B cell (primary cell): ENCODE results near the gene MRTFA.

Experiments
- CTCF ChIP-seq: fragments of 200-600 bp; IDR thresholded peaks from one replicate; pipeline ENCODE4 v1.8.0; 2022; ENCODE audit warnings: antibody characterized with exemption, mild to moderate bottlenecking
- EZH2 ChIP-seq: IDR thresholded peaks from 2 replicates; pipeline ENCODE4 v1.6.1; 2012; ENCODE audit warnings: borderline replicate concordance, low read depth, mild to moderate bottlenecking, moderate library complexity, low read length; ENCODE audit not compliant: insufficient read depth, poor library complexity, severe bottlenecking

- TF ChIP-seq CTCF, result no peak
- TF ChIP-seq EZH2, result no peak
Observed at GRCh38 chr22:40480996-40481395, 155.5 kb downstream of the MRTFA start.
